Measurements from ENCODE around the gene ZNF57. TPM values are rescaled to one million over a fixed set of nuclear protein-coding genes. Genes with fewer than 3 reads are reported as not detected.

The ZNF57 gene
- total and polyA plus RNA-seq, 9 of the 15 experiments (the other 6 are each of a cell fraction or from before 2014, with no cell fraction given) = 3.9 to 13.5 (median 7.8) TPM

DNA sequence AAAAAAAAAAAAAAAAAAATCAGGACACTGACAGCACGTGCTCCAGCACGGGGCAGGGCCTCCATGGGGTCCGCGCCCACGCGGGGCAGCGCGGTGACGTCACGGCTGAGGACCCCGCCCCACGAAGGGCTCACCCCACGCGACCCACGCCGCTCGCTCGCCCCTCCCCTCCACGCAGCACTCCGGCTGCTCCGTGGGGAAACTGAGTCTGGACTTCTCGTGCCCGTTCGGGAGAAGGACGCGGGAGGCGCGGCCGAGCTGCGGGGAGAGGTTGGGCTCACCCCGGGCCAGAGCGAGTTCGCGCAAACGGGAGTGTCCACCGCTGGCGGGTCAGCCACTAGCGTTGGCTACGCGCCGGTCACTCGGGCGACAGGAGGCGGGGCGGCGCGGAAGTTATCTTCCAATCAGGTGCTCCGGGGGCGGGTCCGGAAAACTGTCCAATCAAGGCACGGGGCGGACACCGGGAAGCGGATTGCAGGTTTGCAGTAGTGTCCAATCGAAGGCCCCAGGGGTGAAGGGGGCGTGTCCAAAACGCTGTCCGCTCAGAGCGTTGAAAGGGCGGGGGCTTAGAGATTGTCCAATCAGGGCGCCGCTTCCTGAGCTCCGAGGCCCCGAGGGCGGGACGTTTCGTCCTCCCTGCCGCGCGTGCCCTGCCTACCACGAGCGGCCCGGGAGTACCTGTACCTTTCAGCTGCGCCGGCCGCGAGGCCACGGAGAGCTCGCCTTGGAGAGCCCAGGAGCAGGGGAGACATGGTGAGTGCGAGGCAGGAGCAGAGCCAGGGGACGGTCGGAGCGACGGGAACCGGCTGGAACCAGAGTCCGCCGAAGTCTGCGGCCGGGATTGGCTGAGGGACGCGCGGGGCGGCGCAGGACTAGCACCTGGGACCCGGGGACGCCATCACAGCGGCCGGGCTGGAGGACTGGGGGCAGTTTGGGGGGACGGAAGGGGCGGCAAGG is at the start of gene ZNF57 (continued):
- TF ChIP-seq EZH2 (IDR thresholded peaks at IDR 0.05; ENCODE audit: borderline replicate concordance, low read depth, low read length) = no peak
- no peak for TF ChIP-seq TCF7 (IDR thresholded peaks at IDR 0.05; ENCODE audit: borderline replicate concordance)
- no peak for TF ChIP-seq NFATC3 (IDR thresholded peaks at IDR 0.05)
- TF ChIP-seq NFIC (IDR thresholded peaks at IDR 0.05) = peak; percentile 76
- TF ChIP-seq ZBTB43 (CRISPR knock-in tag; IDR thresholded peaks at IDR 0.05) = no peak
- TF ChIP-seq ILK (tag; IDR thresholded peaks at IDR 0.05; ENCODE audit: borderline replicate concordance, low read depth) = no peak
- TF ChIP-seq, protein P1, sequence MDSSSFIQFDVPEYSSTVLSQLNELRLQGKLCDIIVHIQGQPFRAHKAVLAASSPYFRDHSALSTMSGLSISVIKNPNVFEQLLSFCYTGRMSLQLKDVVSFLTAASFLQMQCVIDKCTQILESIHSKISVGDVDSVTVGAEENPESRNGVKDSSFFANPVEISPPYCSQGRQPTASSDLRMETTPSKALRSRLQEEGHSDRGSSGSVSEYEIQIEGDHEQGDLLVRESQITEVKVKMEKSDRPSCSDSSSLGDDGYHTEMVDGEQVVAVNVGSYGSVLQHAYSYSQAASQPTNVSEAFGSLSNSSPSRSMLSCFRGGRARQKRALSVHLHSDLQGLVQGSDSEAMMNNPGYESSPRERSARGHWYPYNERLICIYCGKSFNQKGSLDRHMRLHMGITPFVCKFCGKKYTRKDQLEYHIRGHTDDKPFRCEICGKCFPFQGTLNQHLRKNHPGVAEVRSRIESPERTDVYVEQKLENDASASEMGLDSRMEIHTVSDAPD (CRISPR knock-in tag; IDR thresholded peaks at IDR 0.05) = no peak
- no peak for TF ChIP-seq CREBBP (IDR thresholded peaks at IDR 0.05; ENCODE audit: low read depth, low read length)
- TF ChIP-seq ZNF12 (CRISPR knock-in tag; IDR thresholded peaks at IDR 0.05) = no peak
- TF ChIP-seq, protein P2, sequence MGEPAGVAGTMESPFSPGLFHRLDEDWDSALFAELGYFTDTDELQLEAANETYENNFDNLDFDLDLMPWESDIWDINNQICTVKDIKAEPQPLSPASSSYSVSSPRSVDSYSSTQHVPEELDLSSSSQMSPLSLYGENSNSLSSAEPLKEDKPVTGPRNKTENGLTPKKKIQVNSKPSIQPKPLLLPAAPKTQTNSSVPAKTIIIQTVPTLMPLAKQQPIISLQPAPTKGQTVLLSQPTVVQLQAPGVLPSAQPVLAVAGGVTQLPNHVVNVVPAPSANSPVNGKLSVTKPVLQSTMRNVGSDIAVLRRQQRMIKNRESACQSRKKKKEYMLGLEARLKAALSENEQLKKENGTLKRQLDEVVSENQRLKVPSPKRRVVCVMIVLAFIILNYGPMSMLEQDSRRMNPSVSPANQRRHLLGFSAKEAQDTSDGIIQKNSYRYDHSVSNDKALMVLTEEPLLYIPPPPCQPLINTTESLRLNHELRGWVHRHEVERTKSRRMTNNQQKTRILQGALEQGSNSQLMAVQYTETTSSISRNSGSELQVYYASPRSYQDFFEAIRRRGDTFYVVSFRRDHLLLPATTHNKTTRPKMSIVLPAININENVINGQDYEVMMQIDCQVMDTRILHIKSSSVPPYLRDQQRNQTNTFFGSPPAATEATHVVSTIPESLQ (CRISPR knock-in tag; IDR thresholded peaks at IDR 0.05) = 0 out of 2 replicates have a peak, but pooled peaks have one; percentile 24
- no peak for TF ChIP-seq PRMT5 (CRISPR knock-in tag; IDR thresholded peaks at IDR 0.05)
- 0 out of 2 replicates have a peak, but pooled peaks have one; percentile 23 for TF ChIP-seq CBX1 (IDR thresholded peaks at IDR 0.05; ENCODE audit: low read depth)
- no peak for TF ChIP-seq ZNF583 (CRISPR knock-in tag; IDR thresholded peaks at IDR 0.05)
- TF ChIP-seq, protein P3, sequence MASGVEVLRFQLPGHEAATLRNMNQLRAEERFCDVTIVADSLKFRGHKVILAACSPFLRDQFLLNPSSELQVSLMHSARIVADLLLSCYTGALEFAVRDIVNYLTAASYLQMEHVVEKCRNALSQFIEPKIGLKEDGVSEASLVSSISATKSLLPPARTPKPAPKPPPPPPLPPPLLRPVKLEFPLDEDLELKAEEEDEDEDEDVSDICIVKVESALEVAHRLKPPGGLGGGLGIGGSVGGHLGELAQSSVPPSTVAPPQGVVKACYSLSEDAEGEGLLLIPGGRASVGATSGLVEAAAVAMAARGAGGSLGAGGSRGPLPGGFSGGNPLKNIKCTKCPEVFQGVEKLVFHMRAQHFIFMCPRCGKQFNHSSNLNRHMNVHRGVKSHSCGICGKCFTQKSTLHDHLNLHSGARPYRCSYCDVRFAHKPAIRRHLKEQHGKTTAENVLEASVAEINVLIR (CRISPR knock-in tag; IDR thresholded peaks at IDR 0.05) = peak; percentile 67
- no peak for TF ChIP-seq ZNF589 (CRISPR knock-in tag; IDR thresholded peaks at IDR 0.05; ENCODE audit: low read depth)
- peak; percentile 98 for TF ChIP-seq ZBTB49 (CRISPR knock-in tag; IDR thresholded peaks at IDR 0.05; ENCODE audit: borderline replicate concordance)

Data from K562 (cell line).